Breast epithelium (tissue), 3 donors: ENCODE results near the gene PSME1.

ENCODE experiments used
- POLR2A ChIP-seq: fragments of 450-650 bp; IDR thresholded peaks from one replicate; pipeline ENCODE4 v1.6.1; 2016; ENCODE audit warnings: antibody characterized with exemption, mild to moderate bottlenecking, moderate library complexity
- POLR2AphosphoS5 ChIP-seq, 3 donors: sonication (generic); formaldehyde crosslinking; IDR thresholded peaks; one replicate each; pipeline ENCODE4 v1.6.1; 2017; ENCODE audit warnings: antibody characterized with exemption in 3 of 3
- TF ChIP-seq, protein P1 (sequence below), 3 donors: fragments of 450-650 bp; IDR thresholded peaks; one replicate each; pipeline ENCODE4 v1.5.1; 2016 to 2017; ENCODE audit warnings: antibody characterized with exemption in 3 of 3, mild to moderate bottlenecking in 3 of 3, moderate library complexity in 3 of 3

DNA sequence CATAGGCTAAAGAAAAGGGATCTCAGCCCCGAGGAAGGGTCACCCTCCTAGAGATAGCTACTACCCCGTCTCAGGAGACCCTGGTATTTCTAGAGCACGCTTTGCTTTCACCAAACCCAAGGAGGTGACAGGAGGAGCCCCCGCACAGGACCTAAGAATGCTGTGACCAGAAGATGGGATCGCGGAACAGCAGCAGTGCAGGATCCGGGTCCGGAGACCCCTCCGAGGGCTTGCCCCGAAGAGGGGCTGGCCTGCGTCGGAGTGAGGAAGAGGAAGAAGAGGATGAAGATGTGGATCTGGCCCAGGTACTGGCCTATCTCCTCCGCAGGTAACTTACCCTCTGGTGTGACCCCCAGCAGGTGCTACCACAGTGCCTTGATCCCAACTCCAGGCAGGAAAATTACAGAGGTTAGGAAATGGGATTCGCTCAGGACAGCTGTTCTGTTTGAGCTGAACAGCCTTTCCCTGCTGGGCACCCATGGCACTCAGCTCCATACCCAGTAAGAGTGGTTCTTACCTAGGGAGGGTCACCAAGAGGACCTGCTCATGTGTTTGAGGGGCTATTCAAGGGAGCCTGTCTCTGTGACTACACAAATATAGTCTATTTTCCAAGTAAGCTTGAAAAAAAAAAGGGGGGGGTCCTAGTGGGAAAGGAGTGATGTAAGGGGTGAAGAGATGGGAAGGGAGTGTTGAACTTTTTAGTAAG is 20.4 kb upstream of the PSME1 start:
- no peak for TF ChIP-seq POLR2A
- TF ChIP-seq, protein P1, sequence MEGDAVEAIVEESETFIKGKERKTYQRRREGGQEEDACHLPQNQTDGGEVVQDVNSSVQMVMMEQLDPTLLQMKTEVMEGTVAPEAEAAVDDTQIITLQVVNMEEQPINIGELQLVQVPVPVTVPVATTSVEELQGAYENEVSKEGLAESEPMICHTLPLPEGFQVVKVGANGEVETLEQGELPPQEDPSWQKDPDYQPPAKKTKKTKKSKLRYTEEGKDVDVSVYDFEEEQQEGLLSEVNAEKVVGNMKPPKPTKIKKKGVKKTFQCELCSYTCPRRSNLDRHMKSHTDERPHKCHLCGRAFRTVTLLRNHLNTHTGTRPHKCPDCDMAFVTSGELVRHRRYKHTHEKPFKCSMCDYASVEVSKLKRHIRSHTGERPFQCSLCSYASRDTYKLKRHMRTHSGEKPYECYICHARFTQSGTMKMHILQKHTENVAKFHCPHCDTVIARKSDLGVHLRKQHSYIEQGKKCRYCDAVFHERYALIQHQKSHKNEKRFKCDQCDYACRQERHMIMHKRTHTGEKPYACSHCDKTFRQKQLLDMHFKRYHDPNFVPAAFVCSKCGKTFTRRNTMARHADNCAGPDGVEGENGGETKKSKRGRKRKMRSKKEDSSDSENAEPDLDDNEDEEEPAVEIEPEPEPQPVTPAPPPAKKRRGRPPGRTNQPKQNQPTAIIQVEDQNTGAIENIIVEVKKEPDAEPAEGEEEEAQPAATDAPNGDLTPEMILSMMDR (IDR thresholded peaks at IDR 0.05), result no peak
- no peak for TF ChIP-seq POLR2AphosphoS5 (IDR thresholded peaks at IDR 0.05)
